Body of pancreas (tissue), 4 donors: Measurements from ENCODE around the gene WSCD1.

Source experiments
- CTCF ChIP-seq, 7 experiments: fragments of 450-650 bp in 4 of 7; fragments of 200-600 bp in 3 of 7; sonication (generic) in 3 of 7; IDR thresholded peaks; one replicate each; pipeline ENCODE4 v1.5.1; 2016 to 2019; ENCODE audit warnings: antibody characterized with exemption in 7 of 7
- POLR2A ChIP-seq, 3 donors: fragments of 450-650 bp; IDR thresholded peaks; one replicate each; pipeline ENCODE4 v1.6.1; 2016; ENCODE audit warnings: antibody characterized with exemption in 3 of 3, mild to moderate bottlenecking in 2 of 3

- TF ChIP-seq CTCF (IDR thresholded peaks at IDR 0.05) (no peak), POLR2A (IDR thresholded peaks at IDR 0.05) (no peak)
Measured at GRCh38 chr17:6138761-6139446, 68.7 kb downstream of the WSCD1 start.
